HG03457 (cell line): ENCODE measurements around the gene DKC1.

Experiments used
- ATAC-seq: cut with Tn5 transposase; IDR thresholded peaks from one replicate; pipeline ENCODE4 v1.9.1; 2021; ENCODE audit warnings: moderate number of reproducible peaks; ENCODE audit not compliant: unreplicated experiment

The DKC1 gene

DNA sequence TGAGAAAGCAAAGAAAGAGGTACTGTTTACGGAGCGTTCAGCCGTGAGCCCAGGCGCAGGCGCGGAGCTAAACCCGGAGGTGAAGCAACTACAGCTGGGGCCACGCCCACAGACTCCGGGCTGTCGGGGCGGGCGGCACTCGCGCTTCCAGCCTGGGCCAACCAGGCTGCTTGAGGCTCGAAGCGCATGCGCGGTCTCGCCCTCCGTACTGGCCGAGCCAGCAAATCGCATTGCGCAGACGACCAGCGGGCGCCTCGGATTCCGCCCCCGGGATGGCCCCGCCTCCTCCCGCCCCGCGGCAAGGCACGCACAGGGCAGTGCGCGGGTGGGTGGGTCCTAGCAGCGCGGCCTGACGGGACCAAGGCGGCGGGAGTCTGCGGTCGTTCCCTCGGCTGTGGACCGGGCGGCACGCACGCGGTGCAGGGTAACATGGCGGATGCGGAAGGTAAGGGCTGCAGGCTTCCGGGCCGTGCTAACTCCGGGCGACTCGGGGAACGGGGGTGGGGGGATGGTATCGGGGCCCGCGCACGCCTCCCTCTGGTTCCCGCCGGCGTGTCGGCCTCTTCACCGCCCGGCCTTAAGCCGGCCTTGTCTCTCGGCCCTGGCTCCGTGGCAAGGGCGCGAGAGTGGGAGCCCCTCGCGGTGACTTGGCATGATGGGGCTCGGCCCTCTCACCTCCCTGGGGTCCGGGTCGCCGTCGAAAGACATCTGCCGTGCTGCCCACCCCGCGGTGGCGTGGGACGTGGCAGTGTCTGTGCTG lies at the start of gene DKC1:
Gene DKC1 (plus strand): TSS at position 328 of the 760 bp plus-strand sequence. CDS start 102 bp downstream, at position 430.
- peak; percentile 87 for ATAC-seq

DNA sequence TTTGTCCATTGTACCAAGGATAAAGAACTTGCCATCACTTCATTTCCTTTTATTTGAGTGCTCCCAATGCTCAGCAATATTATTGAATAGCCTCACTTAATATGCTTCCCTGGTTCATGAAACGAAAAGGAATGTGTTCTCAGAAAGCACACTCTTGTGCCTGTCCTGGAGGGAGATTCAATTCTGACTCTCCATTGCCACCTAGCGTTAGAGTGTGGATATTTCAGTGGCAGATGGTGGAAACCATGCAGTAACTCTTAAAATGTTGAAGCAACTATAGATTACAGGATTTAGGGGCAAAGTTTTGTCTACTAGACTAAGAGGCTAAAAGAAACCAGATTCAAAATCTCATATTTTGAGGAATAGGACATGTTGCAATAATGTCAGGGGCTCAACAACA lies 47.7 kb upstream of the DKC1 start:
- ATAC-seq = no peak

DNA sequence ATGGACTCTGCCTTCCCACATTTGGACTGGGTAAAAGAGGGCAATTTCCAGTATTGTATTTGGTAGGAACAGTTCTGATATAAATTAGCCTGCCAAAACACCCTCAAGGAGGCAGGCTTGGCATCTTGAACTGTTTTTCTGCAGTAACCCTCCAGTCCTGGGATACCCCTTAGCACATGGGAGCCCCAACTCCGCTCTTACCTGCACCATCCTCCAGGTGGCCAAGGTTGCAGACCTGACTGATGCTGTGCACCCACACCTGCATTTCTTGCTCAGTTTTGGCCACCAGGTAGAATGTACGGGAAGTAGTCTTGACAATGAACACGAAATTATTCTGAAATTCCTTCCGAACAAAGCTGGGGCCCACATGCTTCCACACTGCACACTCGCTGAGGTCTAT lies 46.8 kb upstream of the DKC1 start:
- no peak for ATAC-seq

DNA sequence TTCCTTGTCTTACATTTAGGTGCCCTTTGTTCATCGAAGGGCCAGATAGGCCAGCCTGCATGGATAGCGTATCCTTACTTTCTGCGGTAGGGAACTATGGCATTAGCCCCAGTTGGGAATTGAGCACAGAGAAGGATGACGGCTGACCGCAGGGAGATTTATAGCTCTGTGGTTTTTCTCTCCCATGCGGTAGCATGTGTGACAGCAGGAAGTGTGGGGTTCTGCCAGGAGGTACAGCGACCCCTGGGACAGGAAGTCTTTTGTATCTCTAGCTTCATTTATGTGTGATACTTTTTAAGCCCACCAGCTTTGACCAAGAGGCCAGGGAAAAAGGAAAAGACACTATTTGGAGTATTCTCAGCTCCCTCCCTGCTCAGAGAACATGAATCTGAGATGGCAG lies 44.8 kb upstream of the DKC1 start:
- no peak for ATAC-seq

DNA sequence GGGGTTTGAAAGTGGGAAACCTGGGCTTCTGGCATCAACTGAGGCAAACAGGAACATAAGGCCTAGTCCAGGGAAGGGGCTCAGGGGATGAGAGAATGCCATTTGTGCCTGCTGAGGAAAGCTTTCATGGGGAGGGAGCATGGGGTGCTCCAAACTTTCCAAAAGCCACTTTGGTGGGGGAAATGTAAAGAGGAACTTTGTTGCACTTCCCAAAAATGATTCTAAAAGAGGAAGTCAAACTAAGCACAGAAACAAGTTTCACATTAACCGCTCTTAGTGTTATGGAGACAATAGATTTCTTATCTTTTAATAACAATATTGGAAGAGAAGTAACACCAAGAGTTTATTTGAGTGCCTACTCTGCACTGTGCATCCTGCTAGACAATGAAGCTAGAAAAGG lies 44.0 kb upstream of the DKC1 start:
- no peak for ATAC-seq

DNA sequence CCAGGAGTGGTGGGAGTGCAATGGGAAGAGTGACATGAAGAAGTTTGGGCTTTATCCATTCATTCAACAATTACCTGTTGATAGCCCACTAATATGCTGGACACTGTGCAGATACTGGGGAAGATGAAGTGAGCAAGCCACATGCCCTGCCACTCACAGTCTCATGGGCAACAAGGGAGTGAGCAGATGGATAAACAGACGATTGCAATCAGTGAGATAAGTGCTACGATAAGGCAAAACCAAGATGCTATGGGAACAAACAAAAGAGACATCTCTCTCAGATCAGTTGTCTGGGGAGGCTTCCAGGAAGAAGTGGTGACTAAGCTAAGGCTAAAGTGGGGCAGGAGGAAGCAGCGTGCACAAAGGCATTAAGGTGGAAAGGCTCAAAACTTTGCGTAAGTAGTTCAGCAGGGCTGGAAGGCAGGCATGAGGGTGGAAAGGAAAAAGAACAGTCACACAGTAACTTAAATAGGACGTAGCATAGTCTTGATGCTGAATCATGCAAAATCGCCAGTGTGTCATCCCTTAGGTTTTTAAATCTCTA lies 43.5 kb upstream of the DKC1 start:
- ATAC-seq = no peak

DNA sequence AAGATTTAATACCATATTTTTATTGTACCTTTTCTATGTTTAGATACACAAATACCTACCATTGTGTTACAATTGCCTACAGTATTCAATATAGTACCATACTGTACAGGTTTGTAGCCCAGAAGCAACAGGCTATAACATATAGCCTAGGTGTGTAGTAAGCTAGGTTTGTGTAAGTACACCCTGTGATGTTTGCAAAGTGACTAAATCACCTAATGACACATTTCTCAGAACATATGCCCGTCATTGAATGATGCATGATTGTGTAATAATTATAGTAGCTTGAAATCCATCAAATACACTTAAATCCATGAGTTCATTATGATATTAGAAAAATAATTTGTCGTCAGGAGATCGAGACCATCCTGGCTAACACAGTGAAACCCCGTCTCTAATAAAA lies 42.6 kb upstream of the DKC1 start:
- ATAC-seq = no peak

DNA sequence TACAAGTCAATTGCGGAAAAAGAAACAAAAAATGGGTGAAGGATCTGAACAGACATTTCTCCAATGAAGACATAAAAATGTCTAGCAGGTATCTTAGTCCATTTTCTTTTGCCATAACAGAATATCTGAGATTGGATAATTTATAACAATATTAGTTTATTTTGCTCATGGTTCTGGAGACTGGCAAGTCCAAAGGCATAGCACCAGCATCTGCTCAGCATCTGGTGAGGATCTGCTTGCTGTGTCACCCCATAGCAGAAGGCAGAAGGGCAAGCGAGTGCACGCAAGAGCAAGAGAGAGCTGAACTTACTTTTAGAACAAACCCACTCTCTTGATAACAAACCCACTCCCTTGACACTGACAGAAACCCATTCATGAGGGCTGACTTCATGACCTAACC lies 41.5 kb upstream of the DKC1 start:
- no peak for ATAC-seq

DNA sequence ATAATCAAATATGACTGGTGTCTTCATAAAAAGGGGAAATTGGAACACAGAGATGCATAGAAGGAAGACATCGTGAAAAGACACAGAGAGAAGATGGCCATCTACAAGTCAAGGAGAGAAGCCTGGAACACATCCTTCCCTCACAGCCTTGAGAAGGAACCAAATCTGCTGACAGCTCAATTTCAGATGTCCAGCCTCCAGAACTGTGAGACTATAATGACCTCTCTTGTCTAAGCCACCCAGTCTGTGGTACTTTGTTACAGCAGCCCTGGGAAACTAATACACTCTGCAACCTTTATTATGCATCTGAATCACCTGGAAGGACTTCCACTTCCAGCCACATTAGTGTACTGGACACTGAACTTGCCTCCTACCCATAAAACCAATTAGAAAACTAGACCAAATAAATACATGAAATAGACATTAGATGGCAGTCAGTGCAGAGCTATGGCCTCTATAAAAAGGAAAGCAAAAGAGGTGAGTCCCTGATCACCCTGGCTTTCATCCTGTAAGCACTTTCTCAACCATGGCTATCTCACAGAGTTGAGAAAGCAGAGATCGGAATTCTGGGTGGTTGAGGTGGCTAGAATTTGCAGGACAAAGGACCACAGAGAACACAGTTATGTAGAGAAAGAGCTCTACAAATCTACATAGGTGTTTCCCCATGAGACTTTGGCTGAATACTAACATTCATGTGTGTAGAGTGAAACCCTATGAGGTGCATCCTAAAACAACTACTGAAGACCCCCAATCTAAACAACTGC lies 37.5 kb upstream of the DKC1 start:
- no peak for ATAC-seq

DNA sequence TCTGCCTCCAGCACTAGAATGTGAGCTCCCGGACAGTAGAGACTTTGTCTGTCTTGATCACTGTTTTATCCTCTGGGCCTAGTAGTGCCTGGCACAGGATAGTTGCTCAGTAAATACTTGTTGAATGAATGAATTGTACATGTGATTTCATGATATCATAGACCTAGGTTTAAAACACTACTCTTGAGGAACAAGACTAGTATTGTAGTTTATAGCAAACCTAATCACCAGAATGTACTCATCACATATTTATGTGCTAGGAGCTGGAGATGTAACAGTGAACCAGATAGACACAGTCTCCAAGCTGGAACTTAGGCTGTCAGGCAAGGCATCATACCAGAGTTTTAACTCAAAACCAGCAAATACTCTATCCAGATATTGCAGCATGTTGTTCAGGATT lies 35.2 kb upstream of the DKC1 start:
- no peak for ATAC-seq

DNA sequence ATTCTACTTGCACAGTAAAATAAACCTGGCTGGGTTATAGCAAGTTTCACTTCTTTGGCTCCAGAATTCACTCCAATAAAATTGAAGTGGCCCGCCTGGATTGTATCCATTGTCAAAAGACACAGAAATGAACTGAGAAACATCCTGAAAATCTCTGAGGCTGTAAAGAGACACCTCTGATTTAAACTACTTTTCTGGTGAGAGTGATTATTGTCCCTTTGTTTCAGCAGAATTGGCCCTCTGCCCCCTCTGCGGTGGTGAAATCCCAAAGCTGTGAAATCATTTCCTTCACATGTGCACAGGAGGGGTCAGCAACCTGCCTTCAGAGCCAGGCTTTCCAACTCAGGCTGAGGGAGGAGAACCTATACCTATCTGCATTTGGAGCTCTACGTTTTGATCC lies 34.8 kb upstream of the DKC1 start:
- ATAC-seq = no peak

DNA sequence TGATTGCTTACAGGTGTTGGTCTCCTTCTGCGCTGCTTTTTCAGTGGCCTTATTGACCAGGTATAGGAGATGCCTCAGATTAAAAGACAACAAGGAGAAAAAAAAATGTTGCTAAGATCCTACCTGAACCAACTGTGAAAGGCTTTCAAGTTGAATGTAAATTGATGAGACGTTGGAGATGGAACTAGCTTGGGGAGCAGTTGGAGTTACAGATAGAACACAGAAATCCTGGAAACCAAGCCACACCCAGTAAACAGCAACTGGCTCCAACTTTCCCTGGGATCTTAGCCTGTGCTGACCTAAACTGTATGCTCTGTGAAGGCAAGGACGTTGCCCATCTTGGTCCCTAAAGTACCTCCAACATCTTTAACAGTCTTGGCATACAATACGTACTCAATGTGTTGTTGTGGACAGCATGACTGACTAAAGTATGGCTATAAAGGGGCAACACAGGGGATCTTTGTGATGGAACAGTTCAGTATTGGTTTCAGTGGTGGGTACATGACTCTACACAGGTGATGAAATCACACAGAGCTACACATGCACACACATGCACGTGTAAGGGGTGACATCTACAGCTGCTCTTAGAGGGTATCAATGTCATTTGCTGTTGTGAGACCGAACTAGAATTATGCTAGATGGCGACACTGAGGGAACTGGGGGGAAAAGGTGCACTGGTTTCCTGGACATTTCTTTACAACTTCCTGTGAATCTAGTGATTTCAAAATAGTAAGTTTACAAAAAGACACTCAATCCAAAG lies 34.1 kb upstream of the DKC1 start:
- no peak for ATAC-seq

DNA sequence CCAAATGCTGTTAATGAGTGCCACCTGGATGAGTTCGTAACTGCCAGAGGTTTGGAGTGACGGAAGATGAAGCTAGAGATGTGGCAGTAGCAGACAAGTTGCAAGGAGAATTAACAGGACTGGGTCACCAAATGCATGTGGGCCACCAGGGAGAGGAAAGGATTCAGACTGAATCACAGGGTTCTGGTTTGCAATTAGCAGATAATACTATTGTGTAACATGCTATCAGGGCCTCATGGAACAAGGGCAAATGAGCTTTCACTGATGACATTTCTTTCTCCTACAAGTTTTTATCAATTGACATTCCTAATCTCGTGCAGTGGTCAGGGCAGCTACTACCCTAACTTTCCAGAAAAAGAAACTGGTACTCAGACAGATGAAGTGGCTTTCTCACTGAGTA lies 33.2 kb upstream of the DKC1 start:
- ATAC-seq = no peak

DNA sequence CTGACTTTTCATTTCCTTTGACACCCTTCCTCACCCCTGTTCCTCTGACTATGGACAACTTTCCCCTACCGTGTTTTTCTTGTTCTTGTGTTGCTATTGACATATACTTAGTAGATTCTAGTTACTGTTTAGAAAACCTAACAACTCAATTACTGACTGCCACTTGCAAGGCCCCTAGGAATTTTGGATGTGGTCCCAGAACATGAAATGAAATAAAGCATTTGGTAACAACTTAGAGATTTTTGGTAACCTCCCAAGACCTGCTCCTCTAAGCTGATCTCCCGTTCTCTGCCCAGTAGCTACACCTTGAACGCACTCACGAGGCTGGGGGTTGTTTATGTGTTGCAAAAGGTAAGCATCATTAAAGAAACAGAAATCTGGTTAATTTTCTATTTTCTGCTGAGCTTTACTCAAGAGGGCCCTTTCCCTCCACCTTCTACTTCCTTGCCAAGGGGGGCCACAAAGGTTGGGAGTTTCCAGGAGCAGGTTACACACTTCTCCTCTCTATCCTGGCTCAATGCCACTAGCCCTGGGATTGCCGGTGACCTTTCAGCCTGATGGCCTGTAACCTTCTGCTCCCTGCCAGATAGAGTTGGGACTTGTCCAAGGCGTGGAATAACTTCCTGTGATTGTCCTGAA lies 32.3 kb upstream of the DKC1 start:
- no peak for ATAC-seq

DNA sequence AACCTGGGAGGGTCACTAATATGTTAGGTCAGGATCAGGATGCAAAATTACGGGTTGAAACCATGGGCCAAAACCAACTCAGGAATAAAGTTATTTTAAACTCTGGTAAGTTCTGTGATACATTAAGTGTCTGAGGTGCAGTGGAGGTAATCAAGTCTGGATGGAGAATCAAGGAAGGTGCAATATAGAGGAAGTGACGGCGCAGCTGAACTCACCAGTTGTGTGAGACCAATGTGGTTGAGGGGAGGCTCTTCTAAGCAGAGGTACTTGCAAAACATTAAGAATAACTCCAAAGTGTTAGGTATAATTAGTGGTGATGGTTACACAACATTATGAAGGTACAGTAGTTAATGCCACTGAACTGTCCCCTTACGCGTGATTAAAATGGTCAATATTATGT lies 31.5 kb upstream of the DKC1 start:
- no peak for ATAC-seq

DNA sequence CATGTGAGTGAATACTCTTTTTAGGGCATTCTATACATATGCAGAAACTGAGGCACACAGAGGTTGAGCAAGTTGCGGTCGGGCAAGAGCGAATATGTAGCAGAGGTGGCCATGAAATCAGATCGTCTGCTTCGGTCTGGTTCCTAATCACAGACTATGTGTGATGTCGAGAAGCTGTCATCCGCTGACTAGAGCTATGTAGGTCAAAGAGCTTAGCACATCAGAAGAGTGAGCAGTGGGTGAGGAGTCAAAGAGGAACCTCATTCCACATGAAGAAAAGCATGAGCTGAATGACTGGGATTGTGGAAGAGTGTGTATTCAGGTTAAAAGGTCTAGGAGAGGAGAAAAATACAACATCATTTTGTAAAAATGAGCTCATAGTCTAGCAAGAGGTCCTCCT lies 30.8 kb upstream of the DKC1 start:
- no peak for ATAC-seq

DNA sequence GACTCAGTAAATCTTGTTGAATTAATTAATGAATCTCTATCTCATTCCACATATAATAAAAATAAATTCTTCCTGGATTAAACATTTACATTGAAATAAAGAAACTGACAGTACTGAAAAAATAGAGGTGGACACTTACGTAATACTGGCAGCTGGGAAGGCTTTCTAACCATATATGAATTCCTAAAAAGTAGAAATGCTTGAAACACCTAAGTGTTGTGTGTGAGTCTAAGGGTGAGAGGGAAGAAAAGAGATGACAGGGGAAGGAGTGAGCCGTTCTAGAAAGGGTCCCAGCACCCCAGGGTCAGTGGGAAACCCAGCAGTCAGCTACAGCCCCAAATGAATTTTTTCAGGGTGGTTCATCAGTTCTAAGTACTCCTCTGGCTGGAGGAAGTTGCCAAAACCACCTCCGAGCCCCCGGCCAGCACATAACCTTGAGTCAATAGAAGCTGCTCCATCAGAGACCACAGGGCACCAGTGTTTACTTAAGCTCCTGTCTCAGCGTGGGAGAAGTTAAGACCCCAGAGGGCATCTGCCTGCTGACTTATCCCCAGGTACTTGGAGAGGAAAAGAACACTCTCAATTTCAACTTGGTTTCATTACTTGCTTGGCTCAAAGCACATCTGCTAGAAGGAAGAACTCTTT lies 30.1 kb upstream of the DKC1 start:
- no peak for ATAC-seq

DNA sequence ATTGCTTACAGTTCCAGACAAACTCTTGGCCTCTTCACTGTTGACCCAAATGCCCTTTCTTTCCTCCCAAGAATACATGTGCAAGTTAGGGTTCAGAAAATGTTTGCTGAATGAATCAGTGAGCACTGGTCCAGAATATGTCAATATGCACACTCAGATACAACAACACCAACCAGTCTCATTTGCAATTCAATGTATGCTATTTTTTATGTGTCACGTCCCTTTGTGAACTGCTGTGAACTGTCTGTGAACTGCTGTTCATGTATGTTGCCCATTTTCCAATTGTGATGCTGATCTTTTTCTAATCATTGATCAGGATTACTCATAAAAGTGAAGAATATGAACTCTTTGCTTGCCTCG lies 29.6 kb upstream of the DKC1 start:
- no peak for ATAC-seq

DNA sequence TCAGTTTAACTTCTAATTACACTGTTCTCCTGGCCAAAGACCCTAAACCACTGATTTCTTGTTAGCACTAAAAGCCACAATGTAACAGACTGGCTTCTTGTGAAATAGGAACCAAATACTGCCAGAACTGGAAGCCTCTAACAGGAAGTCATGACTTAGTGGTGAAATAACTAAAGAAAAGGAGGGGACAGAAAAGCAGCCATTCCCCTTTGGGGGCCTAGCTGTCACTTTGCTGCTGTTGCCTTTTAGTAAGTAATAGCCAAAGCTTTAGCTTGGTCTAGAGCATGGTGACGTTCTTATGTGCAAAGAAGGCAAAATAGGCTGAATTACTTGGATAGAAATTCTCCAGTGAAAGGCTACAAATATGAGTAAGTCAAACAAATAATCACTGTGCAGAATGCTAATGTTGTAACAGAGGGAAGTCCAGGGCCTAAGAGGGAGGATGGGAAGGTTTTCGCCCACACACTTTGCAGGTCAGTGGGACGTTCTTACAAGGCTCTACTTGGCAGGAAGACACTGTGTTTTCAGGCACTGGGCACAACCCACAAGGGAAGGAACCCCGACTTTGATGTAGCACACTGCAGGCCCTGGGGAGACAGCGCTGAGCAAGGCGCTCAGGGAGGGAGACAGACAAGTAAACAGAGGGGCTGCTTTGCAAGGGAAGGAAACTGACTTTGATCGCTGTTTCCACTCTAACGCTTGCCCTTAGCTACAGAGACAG lies 28.4 kb upstream of the DKC1 start:
- ATAC-seq = no peak
